HG03571 (cell line): Measurements from ENCODE around the gene CST9L.

ENCODE experiments used
- ATAC-seq: cut with Tn5 transposase; IDR thresholded peaks from one replicate; pipeline ENCODE4 v1.9.1; 2021; ENCODE audit not compliant: unreplicated experiment

Gene CST9L

DNA sequence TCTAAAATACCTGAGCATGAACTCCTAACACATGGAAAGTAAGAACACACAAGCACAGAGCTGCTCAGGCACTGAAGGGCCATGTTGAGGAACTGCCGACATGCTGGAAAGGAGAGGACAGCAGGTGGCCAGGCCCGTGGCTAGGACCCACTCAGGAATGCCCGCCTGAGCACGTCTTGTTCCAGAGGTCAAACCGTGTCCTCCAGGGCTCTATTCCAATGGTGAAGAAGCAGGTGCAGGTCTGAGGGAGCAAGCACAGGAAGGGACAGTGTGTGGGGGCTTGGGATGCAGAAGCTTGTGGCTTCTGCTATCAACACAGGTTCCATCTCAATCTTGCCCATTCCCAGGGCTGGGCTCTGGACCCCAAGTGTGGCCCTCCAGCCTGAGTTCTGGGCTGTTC, 20.7 kb downstream of the CST9L start:
- ATAC-seq, result no peak

DNA sequence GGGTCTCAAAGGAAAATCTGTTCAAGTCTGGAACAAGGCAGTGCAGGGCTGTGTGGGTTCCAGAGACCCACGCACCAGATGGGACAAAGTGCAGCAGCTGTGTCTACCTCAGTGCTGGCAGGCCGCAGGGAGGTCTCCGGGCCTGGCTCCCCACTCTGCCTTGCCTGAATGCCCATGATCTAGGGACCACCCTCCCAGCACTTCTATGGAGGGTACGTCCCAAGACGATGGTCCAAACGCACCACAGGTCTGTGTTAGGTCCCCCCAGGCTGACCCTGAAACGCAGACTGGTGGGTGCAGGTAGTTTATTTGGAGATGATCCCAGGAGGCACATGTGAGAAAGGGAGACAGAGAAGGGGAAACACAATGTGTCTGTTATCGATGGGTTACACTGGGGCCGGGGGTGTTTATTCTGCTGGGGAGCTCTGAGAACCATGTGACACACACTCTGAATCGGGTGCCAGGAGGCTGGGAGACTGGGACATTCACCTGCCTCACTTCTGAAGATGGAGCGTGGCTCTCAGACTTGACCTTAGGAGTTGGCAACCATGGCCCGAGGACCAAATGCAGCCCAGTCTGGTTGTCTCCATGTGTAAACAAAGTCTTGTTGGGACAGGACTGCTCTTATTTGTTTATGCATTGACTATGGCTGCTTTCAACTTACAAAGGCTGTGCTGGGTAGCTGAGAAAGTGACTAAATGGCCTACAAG, 21.7 kb downstream of the CST9L start:
- no peak for ATAC-seq

DNA sequence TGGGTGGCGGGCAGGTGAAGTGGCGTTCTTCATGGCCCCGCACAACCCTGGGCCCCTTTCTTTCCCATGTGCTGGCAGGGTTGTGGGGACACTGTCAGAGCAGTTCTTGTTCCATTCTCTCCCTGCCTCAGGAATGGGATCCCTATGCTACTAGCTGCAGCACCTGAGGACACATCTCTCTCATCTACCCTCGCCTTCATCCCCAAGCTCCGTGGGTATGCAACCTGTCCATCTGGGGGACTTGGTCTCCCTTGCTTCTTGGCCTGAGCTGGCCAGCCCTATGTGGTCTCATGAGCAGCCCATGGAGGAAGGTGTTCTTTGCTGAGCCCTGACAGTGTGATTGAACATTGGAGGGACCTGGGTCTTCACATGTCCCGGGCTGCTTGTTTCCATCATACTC, 24.2 kb downstream of the CST9L start:
- no peak for ATAC-seq

DNA sequence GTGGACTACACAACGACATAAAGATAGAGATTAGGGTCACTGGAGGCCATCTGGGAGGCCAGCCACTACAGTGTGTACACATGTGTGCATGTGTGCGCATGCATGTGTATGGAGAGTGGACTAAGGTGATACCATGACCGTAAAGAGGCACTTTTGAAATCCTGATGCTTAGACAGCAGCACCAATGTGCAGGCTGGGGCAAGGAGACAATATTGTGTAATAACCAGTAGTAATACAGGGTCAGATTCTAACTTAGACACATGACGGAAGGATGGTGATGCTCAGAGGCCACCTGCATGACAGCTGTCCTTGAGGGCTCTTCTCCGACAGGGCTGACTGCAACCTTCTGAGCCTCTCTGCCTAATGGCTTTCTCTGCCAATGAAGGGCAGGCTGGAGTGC, 25.5 kb downstream of the CST9L start:
- no peak for ATAC-seq

DNA sequence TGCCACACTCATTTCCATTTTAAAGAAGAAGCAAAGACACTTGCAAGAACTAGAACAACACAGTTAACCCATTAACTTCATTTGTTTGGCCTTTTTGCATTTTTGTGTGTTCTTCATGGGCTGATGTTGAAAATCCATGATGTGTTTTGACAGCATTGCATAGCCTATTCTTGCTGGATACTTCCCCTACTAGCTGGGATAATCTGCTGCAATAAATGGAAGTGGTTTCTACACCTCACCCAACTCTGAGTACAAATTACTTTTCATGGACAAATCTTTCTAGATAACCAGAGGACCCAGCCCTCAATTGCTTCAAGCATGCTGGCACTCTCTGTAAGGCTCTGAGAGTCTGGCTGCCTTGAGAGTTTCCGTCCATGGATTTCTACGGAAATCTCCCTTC, 26.5 kb downstream of the CST9L start:
- no peak for ATAC-seq

DNA sequence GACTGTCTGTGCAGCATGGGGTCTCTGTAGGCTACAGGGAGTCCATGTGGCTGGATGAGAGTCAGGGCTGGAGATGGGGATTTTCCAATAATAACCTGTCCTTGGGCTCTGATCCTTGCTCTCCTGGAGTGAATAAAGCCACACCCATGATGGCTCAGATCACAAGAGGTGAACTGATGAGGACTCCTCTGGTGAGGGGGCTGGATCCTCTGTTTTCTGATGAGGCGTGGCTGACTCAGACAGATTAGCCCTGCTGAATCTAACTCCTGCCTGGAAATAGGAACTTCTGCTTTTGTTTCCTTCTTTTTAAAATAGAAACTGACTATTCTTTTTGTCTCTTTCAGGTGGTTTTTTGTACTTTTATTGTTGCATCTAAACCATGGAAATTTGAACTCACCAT, 27.0 kb downstream of the CST9L start:
- ATAC-seq, result no peak

DNA sequence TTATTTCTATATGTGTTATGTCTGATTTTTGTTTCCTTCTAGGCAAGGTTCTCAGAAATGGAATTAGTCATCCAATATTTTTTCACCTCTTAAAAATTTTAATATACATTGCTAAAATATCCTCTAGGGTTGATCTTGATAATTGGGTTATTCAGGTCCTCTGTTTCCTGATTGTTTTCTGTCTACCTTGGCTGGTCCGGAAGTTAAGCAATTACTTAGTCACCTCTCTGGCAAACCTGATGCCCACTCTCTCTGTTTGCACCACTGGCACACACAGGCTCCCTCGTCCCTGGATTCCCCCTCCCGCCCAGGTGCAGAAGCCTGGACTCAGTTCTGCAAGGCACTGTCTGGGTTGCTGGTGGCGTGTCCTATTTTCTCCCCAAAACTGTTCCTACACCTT, 27.7 kb downstream of the CST9L start:
- ATAC-seq, result no peak

DNA sequence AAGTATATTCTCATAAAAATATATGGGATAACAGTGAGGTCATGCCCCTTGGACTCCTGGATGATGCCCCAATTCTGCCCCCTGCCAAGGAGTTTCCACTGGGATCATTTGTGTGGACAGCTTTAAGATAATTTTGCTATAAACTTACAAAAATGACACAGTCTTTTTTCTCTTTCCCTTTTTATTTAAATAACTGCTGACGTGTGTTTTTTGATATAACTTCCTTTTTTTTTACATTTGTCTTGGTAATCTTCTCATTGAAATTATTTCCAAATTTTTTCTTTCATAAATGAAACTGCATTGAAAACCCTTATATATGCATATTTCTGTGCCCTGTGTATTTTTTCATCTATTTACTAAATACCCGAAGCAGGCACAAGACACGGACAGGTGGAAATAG, 31.3 kb downstream of the CST9L start:
- no peak for ATAC-seq

DNA sequence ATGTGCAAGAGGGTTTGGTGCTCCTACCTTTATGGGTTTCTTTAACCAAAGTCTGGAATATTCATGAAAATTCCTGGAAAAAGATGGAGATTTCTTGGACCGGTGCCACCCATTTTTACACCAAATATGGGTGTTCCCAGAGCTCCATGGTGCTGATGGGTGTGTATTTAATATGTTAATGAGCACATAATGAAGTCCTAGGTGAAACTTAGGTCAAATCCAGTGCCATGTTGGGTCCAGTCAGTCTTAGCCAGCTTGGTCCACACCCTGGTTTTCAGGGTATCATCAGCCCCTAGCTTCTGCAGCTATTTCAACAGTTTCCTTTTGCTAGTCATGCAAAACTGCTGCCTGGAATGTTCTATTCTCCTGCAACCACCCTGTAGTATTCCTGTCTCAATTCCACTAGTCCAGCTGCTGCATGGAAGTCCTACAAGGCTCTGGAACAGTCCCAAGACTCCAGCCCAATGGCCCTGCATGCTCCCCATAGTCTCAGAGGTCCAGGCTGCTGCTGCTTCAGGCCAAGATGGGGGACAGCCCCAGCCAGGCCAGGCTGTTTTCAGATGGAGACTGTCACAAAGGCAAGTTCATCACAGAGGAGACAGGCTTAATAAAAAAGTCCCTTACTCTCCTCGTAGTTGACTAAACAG, 31.8 kb downstream of the CST9L start:
- no peak for ATAC-seq

DNA sequence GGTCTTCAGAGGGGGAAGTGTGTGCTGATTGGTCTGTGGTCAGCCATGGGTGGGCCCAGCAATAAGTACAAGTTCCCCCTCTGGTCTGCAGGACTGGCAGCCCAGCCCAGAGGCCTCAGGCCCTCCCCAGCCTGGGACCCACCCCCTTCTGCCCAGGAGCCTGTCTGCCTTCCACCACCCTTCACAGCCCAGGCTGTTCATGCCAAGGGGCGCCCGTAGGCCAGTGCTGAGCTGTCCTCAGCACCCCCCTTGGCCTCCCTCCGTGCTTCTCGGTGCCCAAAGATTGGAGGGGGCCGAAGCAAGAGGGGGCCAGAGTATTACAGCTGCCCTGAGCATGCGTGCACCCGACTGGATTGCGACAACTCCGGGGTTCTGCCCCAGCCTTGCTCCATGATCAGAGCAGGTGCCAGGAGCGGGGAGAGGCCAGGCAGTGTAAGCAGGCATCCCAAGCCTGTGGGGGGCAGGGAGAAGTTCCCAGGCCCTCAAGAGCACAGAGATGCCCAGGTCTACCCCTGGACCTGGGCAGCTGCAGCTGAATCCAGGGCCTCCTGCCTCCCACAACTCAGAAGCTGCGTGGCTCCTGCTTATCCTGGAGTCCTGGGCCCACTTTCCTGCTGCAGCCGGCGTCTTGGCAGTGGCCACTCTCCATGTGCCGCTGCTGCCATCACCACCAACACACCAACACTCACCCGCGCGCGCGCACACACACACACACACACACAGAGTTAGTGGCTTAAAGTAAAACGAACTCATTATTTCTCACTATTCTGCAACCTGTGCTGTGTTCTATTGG, 33.3 kb downstream of the CST9L start:
- ATAC-seq, result no peak

DNA sequence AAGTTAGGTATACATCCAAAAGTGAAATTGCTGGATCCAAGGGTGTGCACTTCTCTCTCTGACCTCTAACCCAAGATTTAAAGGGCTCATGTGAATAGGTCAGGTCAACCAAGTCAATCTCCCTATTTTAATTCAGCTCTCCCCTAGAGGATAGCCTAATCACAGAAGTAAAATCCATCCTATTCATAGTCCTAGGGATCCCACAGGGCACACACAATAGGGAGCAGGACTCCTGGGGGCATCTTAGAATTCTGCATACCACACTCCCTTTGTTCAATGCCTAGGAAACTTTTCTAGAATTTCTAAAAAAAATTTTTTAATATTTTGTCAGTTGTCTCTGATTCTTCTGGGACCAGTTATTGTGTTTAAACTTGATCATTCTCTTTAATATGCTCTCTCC, 35.1 kb downstream of the CST9L start:
- no peak for ATAC-seq

DNA sequence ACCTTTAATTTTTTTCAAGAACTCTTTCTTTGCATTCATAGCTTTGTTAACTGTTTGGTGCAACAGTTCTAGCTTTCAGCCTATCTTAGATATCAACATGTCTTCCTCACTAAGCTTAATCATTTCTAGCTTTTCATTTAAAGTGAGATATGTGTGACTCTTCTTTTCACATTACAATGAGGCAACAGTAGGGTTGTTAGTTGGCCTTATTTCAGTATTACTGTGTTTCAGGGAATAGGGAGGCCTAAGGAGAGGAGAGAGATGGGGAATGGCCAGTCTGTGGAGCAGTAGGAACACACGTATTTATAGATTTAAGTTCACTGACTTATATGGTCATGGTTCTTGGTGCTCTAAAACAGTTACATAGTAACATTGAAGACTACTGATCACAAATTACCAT, 35.8 kb downstream of the CST9L start:
- ATAC-seq, result no peak

DNA sequence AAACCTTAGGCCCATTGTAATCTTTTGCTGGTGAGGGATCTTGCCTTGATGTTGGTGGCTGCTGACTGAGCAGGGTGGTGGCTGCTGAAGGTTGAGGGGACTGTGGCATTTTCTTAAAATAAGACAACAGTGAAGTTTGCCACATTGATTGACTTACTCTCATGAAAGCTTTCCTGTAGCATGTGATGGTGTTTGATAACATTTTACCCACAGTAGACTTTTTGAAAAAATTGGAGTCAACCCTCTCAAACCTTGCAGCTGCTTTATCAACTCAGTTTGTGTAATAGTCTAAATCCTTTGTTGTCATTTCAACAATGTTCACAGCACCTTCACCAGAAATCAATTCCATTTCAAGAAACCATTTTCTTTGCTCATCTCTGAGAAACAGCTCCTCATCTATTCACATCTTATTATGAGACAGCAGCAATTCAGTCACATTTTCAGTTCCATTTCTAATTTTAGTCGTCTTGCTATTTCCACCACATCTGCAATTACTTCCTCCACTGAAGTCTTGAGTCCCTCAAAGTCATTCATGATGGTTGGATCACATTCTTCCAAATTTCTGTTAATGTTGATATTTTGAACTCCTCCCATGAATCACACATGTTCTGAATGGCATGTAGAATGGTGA, 37.2 kb downstream of the CST9L start:
- no peak for ATAC-seq

DNA sequence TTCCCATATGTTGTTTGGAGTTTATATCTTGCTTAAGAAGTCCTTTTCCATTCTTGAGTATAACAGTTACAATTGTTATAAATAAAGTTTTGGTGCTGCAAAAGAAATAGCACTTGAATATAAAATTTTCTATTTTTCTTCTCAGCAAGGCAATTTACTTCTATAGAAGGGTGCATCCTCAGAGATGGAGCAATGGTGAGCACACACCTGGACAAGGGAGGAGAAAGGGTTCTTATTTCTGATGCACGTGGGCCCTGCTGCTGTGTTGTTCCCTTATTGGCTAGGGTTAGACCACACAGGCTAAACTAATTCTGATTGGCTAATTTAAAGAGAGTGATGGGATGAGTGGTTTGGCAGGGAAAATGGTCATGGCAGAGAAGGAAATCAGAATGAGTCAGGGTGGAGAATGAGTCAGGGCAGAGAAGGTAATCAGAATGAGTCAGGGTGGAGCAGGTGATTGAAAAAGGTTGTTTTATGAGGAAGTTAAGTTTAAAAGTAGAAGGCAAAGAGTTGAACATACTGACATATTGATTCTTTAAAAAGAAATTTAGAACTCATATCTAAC, 39.3 kb downstream of the CST9L start:
- ATAC-seq, result no peak

DNA sequence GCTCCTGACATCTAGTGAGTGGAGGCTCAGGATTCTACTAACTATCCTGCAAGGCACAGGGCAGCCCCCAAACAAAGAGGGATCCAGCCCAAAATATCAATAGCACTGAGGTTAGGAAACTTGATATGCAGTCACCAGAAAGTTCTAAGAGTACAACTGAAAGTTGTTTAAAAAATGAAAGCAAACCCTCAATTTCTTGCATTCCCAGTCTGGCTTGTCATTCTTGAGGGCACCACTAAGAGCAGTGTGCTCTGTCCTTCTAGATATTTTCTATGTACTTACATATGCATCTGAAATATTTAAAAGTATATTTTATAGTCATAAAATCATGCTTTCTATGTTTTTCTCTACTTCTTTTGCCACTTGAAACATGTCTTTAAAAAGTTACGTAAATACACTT, 41.4 kb downstream of the CST9L start:
- no peak for ATAC-seq

DNA sequence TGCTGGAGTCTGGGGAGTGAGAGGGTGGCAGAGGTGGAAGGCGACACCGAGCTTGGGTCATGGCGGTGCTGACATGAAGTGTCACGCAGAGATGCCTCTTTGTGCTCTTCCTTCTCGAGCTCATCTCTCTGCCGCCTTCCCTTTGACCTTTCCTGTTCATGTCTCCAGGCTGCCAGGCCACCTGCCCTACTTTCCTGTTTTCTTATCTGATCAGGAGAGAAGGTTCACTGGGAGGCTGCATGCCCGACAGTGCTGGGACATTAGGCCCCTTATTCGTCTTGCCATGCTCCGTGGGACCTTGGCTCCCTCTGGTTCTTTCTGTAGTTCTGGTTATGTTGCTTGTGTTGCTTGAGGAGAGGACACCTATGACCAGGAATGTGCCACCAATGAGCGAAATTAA, 44.1 kb downstream of the CST9L start:
- ATAC-seq, result no peak

DNA sequence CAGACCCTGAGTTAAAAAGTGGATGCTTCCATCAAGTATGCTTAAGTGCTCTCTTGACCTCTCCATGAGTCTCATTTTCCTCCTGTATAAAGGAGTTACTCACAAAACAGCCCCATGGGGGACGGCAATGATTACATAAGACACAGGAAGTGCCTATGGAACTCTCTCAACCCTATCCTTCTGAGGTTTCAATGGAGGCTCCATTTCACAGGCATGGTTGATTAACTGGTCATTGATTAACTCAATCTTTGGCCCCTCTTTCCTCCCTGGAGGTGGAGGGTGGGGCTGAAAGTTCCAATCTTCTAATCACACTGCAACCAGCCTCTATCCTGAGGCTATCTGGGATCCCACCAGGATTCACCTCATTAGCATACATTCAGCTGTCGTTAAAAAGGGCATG, 48.1 kb downstream of the CST9L start:
- ATAC-seq, result peak; percentile 69

DNA sequence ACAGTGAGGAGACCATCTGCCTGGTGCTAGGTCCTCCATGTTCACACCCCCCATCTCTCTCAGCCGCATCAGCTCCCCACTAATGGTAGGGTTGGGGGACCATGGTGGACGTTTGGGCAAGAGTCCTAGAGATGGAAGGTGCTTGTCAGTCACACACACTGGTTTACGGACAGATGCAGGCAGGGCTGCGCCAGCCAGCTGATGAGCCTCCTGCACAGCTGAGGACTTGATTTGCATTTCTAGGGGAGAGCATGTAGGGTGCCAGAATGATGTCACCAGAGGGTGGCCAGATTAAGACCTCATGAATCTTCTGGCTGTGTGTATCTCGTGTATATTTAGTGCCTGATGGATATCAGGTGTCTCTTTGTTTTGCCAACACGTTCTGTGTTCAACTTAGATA, 48.7 kb downstream of the CST9L start:
- ATAC-seq, result no peak

DNA sequence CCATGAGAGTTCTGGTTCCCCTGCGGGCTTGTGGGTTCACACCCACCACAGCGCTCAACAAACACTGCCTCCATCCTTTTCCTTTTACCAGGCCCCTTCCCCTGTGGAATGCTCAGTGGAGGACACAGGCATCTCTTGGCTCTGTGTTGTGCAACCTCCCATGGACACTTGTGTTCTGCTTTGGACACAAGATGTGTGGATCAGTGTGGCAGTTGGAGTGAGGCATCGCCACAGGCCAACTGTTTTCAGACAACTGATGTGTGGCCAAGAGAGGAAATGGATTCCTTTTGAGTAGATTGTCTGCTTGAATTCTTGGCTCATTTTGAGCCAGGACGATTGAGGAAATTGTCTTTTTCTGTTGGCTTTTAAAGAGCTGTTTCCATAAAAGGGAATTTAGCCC, 50.6 kb downstream of the CST9L start:
- no peak for ATAC-seq

DNA sequence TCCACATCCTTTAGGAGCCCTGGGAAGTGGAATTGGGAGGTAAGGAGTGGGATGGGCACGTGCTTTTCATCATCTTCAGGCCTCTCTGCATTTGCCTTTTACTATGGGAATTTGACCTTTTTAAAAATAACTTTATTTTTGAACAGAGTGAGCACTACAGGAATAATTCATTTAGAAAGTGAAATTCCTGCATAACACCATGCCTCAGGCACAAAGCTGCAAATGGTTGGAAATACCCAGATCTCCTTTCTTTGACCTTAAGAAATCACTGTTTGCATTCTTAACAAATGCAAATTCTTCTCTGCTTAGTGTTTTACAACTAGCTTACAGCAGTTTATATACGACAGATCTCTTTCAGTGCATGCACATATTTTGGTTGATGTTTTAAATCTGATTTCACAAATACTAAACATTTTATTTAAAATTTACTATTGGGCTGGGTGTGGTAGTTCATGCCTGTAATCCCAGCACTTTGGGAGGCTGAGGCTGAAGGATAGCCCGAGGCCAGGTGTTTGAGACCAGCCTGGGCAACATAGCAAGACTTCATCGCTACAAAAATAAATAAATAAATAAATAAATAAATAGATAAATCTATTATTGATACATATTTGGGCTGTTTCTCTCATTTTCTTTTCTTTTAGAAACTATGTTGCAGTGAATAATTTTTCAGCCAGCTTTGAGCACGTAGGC, 52.9 kb downstream of the CST9L start:
- no peak for ATAC-seq

DNA sequence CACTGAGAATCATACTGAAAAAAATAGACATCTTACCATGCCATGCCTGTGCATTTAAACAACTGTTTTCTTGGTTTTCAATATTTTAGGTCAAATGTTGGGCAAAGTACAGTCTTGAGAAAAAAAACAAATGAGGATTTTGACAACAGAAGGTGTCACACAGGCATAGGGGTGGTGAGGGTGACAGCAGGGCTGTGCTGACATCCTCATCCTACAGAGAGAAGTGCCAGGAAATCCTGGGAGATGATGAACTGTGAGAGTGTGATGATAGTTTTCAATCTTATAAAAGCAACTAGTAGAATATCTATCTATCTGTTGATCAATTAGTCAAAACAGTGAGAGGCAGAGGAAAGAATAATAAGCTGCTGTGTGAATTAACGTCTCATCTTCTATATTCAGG, 53.4 kb downstream of the CST9L start:
- ATAC-seq, result no peak
